Gastrocnemius medialis (tissue), 4 donors: ENCODE measurements around the gene CPEB3. TPM values are rescaled to one million over a fixed set of nuclear protein-coding genes. Genes with fewer than 3 reads are reported as not detected.

Source experiments
- ATAC-seq, 2 donors: fragments of 150-250 bp; one replicate each; pipeline ENCODE4 v1.9.1; 2016
- DNase-seq, 2 donors: peaks; one replicate each; pipeline ENCODE4 v3.0.0-alpha.2; 2019
- H3K27ac ChIP-seq, 4 donors: fragments of 200-600 bp; sonication (generic); 1 replicate in 1 of 4; 2 replicates in 3 of 4; pipeline ENCODE4 v1.5.1; 2016 to 2018; ENCODE audit warnings: mild to moderate bottlenecking in 2 of 4, moderate library complexity in 1 of 4
- H3K27me3 ChIP-seq, 3 donors: fragments of 200-600 bp; sonication (generic) in 2 of 3; 1 replicate in 1 of 3; 2 replicates in 2 of 3; pipeline versions ENCODE4 v1.5.1 to v1.6.0; 2016 to 2019; ENCODE audit warnings: mild to moderate bottlenecking in 1 of 3, moderate library complexity in 1 of 3
- H3K36me3 ChIP-seq, 2 donors: fragments of 200-600 bp; sonication (generic) in 1 of 2; one replicate each; pipeline ENCODE4 v1.5.1; 2017 to 2018
- H3K4me1 ChIP-seq, 2 donors: fragments of 200-600 bp; sonication (generic) in 1 of 2; one replicate each; pipeline ENCODE4 v1.5.1; 2016 to 2017; ENCODE audit warnings: mild to moderate bottlenecking in 2 of 2
- H3K4me3 ChIP-seq, 4 donors: fragments of 200-600 bp; sonication (generic) in 3 of 4; 1 replicate in 1 of 4; 2 replicates in 3 of 4; pipeline ENCODE4 v1.5.1; 2016 to 2019; ENCODE audit warnings: mild to moderate bottlenecking in 2 of 4
- H3K9me3 ChIP-seq, 3 donors: fragments of 200-600 bp; sonication (generic) in 2 of 3; 1 replicate in 1 of 3; 2 replicates in 2 of 3; pipeline ENCODE4 v1.5.1; 2016 to 2019
- POLR2A ChIP-seq, 2 donors: fragments of 450-650 bp; IDR thresholded peaks; one replicate each; pipeline ENCODE4 v1.6.1; 2017; ENCODE audit warnings: antibody characterized with exemption in 2 of 2, mild to moderate bottlenecking in 2 of 2, moderate library complexity in 2 of 2
- in situ Hi-C, 4 donors: fragments of 200-750 bp; cut with MboI; loops; one replicate each; pipeline versions ENCODE4 v1.15.0 to v1.8.0; 2017; ENCODE audit warnings: low sequenced_read_pairs in 4 of 4
- intact Hi-C: fragments of 100-400 bp; cut with DNase I; formaldehyde crosslinking; loops from one replicate; pipeline ENCODE4 v1.15.1; 2023; ENCODE audit warnings: low total_unique reads
- total RNA-seq, 4 donors: library from RNA; depleted of rRNA; stranded (reverse); fragments of >200 nt; gene quantifications; one replicate each; pipeline versions ENCODE4 v1.1.0 to v1.2.3, GENCODE V29; 2016
- TF ChIP-seq, protein P1 (sequence below), 5 experiments: fragments of 450-650 bp in 3 of 5; fragments of 200-600 bp in 2 of 5; sonication (generic) in 2 of 5; IDR thresholded peaks in 4 of 5; conservative IDR thresholded peaks in 1 of 5; 1 replicate in 4 of 5; 2 replicates in 1 of 5; pipeline ENCODE4 v1.5.1; 2016 to 2019; ENCODE audit warnings: antibody characterized with exemption in 5 of 5, mild to moderate bottlenecking in 3 of 5, moderate library complexity in 3 of 5

CPEB3 gene
- total RNA-seq, 4 donors from 2014 or later = 14.5 to 22.5 (median 18.0) TPM

DNA sequence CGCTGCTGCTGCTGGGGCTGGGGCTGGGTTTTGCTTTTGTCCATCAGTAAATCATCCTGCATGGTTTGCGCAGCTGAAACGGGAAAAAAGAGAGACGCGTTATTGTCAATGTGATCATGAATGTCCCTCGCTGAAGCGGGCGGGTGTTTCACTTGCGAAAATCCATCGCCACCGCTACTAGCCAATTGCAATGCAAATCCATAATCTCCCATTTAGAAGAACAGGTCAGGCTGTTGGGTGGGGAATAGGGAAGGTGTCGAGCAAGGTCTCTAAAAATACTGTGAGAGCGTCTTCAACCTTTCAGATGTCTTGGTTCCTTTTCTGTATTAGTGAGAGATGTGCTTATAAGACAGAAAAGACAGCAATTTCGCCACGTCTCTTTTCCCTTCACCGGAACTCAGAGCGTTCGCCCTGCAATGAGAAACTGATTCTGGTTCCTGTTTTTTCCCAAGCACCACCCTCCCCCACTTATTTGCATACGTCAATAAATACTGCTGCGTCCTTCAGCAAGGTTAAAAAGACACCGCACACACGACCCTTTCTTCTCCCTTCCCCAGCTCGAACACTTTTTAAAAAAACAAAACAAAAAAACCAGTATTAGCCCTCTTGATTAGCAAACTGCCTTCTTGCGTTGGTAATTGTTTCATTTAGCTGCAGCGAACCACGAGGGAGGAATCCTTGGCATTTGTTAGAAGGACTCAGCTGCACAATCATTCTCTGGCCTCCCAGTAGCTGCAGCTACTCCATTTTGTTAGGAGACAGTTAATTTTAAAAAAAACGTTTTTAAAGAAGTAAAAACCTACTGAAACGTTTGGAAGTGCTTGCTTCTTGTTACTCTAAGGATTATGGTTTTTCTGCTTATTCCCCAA lies 50.4 kb downstream of the CPEB3 start:
- TF ChIP-seq POLR2A (IDR thresholded peaks at IDR 0.05) = peak; percentile 53 to 84
- TF ChIP-seq, protein P1, sequence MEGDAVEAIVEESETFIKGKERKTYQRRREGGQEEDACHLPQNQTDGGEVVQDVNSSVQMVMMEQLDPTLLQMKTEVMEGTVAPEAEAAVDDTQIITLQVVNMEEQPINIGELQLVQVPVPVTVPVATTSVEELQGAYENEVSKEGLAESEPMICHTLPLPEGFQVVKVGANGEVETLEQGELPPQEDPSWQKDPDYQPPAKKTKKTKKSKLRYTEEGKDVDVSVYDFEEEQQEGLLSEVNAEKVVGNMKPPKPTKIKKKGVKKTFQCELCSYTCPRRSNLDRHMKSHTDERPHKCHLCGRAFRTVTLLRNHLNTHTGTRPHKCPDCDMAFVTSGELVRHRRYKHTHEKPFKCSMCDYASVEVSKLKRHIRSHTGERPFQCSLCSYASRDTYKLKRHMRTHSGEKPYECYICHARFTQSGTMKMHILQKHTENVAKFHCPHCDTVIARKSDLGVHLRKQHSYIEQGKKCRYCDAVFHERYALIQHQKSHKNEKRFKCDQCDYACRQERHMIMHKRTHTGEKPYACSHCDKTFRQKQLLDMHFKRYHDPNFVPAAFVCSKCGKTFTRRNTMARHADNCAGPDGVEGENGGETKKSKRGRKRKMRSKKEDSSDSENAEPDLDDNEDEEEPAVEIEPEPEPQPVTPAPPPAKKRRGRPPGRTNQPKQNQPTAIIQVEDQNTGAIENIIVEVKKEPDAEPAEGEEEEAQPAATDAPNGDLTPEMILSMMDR (IDR thresholded peaks at IDR 0.05 in 4 of 5, conservative IDR thresholded peaks at IDR 0.05 in 1 of 5) = no peak
- in situ Hi-C loops (no loop called here), intact Hi-C loops (loop anchor here (5.0 kb wide), 2 partner anchors 138 to 607 kb away; partner anchors contain the start of gene EXOC6)
- H3K9me3 ChIP-seq = no peaks in the 10 kb centered on the region
- no peaks in the 10 kb centered on the region for H3K27me3 ChIP-seq
- peak overlapping the region; percentile 89 to 95 (median 94) for H3K27ac ChIP-seq
- peak overlapping the region; percentile 76 to 80 (median 78) for H3K4me3 ChIP-seq
- H3K36me3 ChIP-seq = no peaks in the 10 kb centered on the region
- peaks cover 54 to 62% of the 10 kb centered on the region in 2 donors for H3K4me1 ChIP-seq
- DNase-seq (peak; percentile 70 to 77), ATAC-seq (peak; percentile 68 to 75)

DNA sequence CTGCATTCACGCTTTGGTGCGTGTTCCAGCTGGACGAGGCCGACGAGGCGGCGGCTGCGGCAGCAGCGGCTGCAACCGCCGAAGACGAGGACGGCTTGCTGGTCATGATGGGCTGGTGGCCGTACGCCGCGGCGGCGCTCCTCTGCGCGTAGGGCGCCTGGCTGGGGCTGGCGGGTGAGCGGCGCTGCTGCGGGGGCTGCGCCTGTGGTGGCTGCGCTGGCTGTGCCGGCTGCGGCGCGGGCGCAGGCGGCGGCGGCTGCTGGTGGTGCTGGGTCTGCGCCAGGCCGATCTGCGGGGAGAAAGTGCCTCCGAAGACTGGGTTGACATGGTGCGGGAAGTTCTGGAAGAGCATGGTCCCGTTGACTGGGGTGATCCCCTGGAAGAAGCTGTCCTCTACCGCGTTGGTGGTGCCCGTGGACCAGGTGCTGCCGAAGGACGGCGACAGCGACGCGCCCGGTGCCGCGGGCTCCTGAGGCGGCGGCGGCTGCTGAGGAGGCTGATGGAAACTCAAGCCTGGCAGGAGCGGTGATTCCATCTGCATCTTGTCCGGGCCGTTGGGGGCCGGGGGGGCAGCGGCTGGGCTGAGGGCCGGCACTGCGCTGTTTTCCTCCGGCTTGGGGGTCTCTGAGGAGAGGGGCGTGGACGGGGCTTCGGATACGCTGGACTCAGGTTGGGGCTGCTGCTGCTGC lies 51.1 kb downstream of the CPEB3 start:
- ATAC-seq (peak; percentile 16 to 20), DNase-seq (peak; percentile 11 to 37)
- Histone ChIP-seq H3K4me1 (peaks cover 54 to 62% of the 10 kb centered on the region in 2 donors), H3K4me3 (peak overlapping the region; percentile 76 to 80 (median 78)), H3K9me3 (no peaks in the 10 kb centered on the region), H3K36me3 (no peaks in the 10 kb centered on the region), H3K27ac (peak overlapping the region; percentile 89 to 95 (median 94)), H3K27me3 (no peaks in the 10 kb centered on the region)
- intact Hi-C loops = loop anchor here (1.0 to 5.0 kb wide), 4 partner anchors 52 to 608 kb away; partner anchors contain the start of genes CPEB3, EXOC6 and MARCHF5
- in situ Hi-C loops = loop anchor here in 1 of 4 donors (10.0 kb wide), 1 partner anchor 145 kb away; no protein-coding TSS in a partner anchor
- TF ChIP-seq, protein P1 (IDR thresholded peaks at IDR 0.05 in 4 of 5, conservative IDR thresholded peaks at IDR 0.05 in 1 of 5) = no peak
- no peak for TF ChIP-seq POLR2A (IDR thresholded peaks at IDR 0.05)

DNA sequence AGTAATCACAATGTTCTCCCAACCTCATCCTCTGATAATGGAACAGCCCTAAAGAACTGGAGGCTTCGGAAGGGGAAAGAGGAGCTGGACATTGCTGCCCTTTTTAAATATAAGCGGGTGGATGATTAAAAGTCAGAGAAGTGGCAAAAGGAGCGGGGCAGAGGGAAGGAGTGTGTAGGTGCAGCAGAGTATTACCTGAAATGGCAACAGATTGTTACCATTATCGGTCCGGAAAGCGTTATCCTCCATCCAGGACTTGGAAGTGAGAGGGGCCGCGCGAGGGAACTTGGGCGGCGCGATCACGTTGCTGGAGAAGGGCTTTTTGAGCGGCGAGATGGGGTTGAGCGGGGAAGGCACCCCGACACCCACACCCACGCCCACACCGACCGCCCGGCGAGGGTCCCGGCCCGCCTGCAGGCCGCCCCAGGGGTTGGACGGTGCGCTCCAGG lies 51.7 kb downstream of the CPEB3 start:
- TF ChIP-seq POLR2A (IDR thresholded peaks at IDR 0.05) = no peak
- TF ChIP-seq, protein P1 (IDR thresholded peaks at IDR 0.05 in 4 of 5, conservative IDR thresholded peaks at IDR 0.05 in 1 of 5) = no peak
- Histone ChIP-seq H3K27ac (peak overlapping the region; percentile 89 to 95 (median 94)), H3K4me1 (peaks cover 54 to 62% of the 10 kb centered on the region in 2 donors), H3K36me3 (no peaks in the 10 kb centered on the region), H3K27me3 (no peaks in the 10 kb centered on the region), H3K9me3 (no peaks in the 10 kb centered on the region), H3K4me3 (peak overlapping the region; percentile 76 to 80 (median 78))
- DNase-seq (peak in 1 of 2 donors; percentile 4), ATAC-seq (no peak)
- intact Hi-C loops = loop anchor here (1.0 to 2.0 kb wide), 2 partner anchors 52 to 152 kb away; partner anchors contain the start of genes CPEB3 and MARCHF5
- in situ Hi-C loops = loop anchor here in 1 of 4 donors (10.0 kb wide), 1 partner anchor 144 kb away; no protein-coding TSS in a partner anchor

DNA sequence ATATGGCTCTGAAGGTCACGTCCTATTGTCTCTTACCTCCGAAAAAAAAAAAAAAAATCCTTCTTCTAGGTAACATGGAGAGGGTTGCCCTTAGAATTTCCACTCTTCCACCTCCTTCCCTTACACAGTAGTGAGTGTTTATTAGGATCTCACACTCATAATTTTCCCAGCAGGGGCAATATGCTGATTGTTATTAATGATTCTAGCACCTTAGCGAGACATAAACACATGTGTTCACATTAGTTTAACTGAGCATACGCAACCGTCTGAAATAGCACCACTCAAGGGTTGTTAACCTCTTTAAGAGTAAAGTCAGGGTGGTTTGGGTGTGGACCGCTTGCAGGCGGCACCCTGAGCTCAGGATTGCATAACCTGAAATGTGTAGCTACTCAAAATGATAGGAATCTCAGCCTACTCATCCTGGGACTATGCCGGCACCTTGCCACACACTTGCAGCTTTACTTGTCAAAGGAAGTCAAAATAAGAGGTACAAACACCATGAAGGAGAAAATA lies 52.2 kb downstream of the CPEB3 start:
- no peaks in the 10 kb centered on the region for H3K36me3 ChIP-seq
- H3K9me3 ChIP-seq = no peaks in the 10 kb centered on the region
- in situ Hi-C loops = loop anchor here in 1 of 4 donors (10.0 kb wide), 1 partner anchor 144 kb away; no protein-coding TSS in a partner anchor
- peaks cover 53 to 57% of the 10 kb centered on the region in 2 donors for H3K4me1 ChIP-seq
- intact Hi-C loops = loop anchor here (1.0 to 2.0 kb wide), 2 partner anchors 53 to 152 kb away; partner anchors contain the start of genes CPEB3 and MARCHF5
- H3K4me3 ChIP-seq = peak overlapping the region; percentile 76 to 80 (median 78)
- peak overlapping the region; percentile 89 to 95 (median 94) for H3K27ac ChIP-seq
- peak; percentile 54 to 82 for DNase-seq
- no peaks in the 10 kb centered on the region for H3K27me3 ChIP-seq
- TF ChIP-seq, protein P1 (IDR thresholded peaks at IDR 0.05 in 4 of 5, conservative IDR thresholded peaks at IDR 0.05 in 1 of 5) = no peak
- TF ChIP-seq POLR2A (IDR thresholded peaks at IDR 0.05) = no peak
- ATAC-seq = peak; percentile 14 to 59
